ENCODE results near the gene ADI1.

DNA sequence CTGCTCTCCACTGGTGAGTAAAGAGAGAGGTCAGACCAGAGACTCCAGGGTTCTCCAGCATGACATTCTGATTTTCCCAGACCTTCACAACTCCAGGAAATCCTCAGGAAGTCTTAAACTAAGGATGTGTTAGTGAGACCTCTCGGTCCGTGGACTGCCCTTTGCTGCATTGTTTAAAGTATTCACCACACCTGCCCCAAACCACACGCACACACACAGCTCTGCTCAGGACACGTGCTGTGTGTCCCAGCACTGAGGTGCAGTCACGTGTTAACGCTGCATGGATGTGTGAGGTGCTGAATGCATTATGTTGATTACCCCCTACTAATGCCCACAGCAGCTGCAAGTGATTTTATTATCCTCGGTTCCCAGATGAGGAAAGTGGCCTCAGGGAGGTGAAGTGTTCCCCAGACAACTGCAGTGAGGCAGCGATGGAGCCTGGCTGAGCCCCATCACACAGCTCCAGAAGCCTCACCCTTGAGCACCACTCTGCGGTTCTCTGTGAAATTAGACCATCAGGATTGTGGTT is 71.5 kb downstream of the ADI1 start:
- TF ChIP-seq, protein P1, sequence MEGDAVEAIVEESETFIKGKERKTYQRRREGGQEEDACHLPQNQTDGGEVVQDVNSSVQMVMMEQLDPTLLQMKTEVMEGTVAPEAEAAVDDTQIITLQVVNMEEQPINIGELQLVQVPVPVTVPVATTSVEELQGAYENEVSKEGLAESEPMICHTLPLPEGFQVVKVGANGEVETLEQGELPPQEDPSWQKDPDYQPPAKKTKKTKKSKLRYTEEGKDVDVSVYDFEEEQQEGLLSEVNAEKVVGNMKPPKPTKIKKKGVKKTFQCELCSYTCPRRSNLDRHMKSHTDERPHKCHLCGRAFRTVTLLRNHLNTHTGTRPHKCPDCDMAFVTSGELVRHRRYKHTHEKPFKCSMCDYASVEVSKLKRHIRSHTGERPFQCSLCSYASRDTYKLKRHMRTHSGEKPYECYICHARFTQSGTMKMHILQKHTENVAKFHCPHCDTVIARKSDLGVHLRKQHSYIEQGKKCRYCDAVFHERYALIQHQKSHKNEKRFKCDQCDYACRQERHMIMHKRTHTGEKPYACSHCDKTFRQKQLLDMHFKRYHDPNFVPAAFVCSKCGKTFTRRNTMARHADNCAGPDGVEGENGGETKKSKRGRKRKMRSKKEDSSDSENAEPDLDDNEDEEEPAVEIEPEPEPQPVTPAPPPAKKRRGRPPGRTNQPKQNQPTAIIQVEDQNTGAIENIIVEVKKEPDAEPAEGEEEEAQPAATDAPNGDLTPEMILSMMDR (IDR thresholded peaks at IDR 0.05; ENCODE audit: control extremely low read depth in 1 of 3, insufficient read depth in 1 of 3, low read depth in 1 of 3, low read length in 3 of 3) = no peak
- TF ChIP-seq POLR2A (IDR thresholded peaks at IDR 0.05; ENCODE audit: control extremely low read depth in 1 of 2, low read depth in 2 of 2, low read length in 2 of 2) = no peak
- no peak for TF ChIP-seq EP300 (IDR thresholded peaks at IDR 0.05; ENCODE audit: borderline replicate concordance in 1 of 2, low read depth in 2 of 2, low read length in 2 of 2)
- TF ChIP-seq JUN (IDR thresholded peaks at IDR 0.05; ENCODE audit: low read depth, low read length) = no peak
- no peak for TF ChIP-seq TAF1 (IDR thresholded peaks at IDR 0.05; ENCODE audit: low read depth, low read length)
- TF ChIP-seq BRCA1 (IDR thresholded peaks at IDR 0.05; ENCODE audit: low read depth, low read length) = no peak
- TF ChIP-seq POLR2AphosphoS5 (IDR thresholded peaks at IDR 0.05; ENCODE audit: low read depth, low read length) = no peak; the same call in 1 of the 2 replicates
- TF ChIP-seq, protein P2, sequence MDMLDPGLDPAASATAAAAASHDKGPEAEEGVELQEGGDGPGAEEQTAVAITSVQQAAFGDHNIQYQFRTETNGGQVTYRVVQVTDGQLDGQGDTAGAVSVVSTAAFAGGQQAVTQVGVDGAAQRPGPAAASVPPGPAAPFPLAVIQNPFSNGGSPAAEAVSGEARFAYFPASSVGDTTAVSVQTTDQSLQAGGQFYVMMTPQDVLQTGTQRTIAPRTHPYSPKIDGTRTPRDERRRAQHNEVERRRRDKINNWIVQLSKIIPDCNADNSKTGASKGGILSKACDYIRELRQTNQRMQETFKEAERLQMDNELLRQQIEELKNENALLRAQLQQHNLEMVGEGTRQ (IDR thresholded peaks at IDR 0.05; ENCODE audit: low read length) = no peak
- no peak for TF ChIP-seq ZNF274 (IDR thresholded peaks at IDR 0.05; ENCODE audit: borderline replicate concordance, extremely low read depth, low read length)
- TF ChIP-seq TCF12 (IDR thresholded peaks at IDR 0.05; ENCODE audit: low read depth, low read length) = no peak
- TF ChIP-seq YY1 (IDR thresholded peaks at IDR 0.05; ENCODE audit: low read depth, low read length) = no peak
- TF ChIP-seq RXRA (IDR thresholded peaks at IDR 0.05; ENCODE audit: insufficient read depth, low read depth, low read length) = no peak

Measured in H1 (cell line).